ENCODE data around the gene PPP1R15B. TPM values are rescaled to one million over a fixed set of nuclear protein-coding genes. Genes with fewer than 3 reads are reported as not detected.

PPP1R15B gene
- total RNA-seq, 1 donor, result 23.9 TPM

GRCh38 chr1:204398197-204399125 is 13.2 kb downstream of the PPP1R15B start:
- TF ChIP-seq, protein P1, sequence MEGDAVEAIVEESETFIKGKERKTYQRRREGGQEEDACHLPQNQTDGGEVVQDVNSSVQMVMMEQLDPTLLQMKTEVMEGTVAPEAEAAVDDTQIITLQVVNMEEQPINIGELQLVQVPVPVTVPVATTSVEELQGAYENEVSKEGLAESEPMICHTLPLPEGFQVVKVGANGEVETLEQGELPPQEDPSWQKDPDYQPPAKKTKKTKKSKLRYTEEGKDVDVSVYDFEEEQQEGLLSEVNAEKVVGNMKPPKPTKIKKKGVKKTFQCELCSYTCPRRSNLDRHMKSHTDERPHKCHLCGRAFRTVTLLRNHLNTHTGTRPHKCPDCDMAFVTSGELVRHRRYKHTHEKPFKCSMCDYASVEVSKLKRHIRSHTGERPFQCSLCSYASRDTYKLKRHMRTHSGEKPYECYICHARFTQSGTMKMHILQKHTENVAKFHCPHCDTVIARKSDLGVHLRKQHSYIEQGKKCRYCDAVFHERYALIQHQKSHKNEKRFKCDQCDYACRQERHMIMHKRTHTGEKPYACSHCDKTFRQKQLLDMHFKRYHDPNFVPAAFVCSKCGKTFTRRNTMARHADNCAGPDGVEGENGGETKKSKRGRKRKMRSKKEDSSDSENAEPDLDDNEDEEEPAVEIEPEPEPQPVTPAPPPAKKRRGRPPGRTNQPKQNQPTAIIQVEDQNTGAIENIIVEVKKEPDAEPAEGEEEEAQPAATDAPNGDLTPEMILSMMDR (IDR thresholded peaks at IDR 0.05; ENCODE audit: extremely low read depth, low read depth, low read length), result peak; percentile 85
- no peak overlapping the region for H3K27ac ChIP-seq (ENCODE audit: low read depth, low read length)

DNA sequence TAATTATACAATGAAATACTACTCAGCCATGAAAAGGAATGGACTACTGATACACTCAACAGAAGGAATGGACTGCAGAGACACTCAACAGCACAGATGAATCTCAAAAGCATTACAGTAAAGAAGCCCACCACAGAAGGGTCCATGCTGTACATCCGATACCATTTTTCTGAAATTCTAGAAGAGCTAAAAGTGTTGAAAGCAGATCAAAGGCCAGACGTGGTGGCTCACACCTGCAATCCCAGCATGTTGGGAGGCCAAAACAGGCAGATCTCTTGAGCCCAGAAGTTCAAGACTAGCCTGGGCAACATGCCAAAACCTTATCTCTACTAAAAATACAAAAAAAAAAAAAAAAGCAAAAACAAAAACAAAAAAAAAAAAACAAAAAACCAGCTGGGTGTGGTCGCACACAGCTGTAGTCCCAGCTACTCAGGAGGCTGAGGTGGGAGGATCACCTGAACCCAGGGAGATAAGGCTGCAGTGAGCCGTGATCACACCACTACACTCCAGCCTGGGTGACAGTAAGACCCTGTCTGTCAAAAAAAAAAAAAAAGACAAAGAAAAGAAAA is 15.5 kb downstream of the PPP1R15B start:
- no peaks in the 10 kb centered on the region for H3K9me3 ChIP-seq (ENCODE audit: low read depth, low read length)
- H3K4me1 ChIP-seq (ENCODE audit: insufficient read depth, low read length), result no peaks in the 10 kb centered on the region
- H3K4me2 ChIP-seq (ENCODE audit: insufficient read depth, low read length), result no peak overlapping the region
- H3K4me3 ChIP-seq (ENCODE audit: insufficient read depth, low read length), result no peak overlapping the region
- no peaks in the 10 kb centered on the region for H3K27me3 ChIP-seq (ENCODE audit: insufficient read depth, low read length)
- no peak overlapping the region for H2AFZ ChIP-seq (ENCODE audit: low read length)
- no peak for DNase-seq (ENCODE audit: insufficient read length, low spot score, missing footprints)
- peaks cover 22% of the 10 kb centered on the region for H3K36me3 ChIP-seq (ENCODE audit: insufficient read depth, low read length)
- no peaks in the 10 kb centered on the region for H4K20me1 ChIP-seq (ENCODE audit: insufficient read depth, low read length)
- no peaks in the 10 kb centered on the region for H3K79me2 ChIP-seq (ENCODE audit: insufficient read depth, low read length)
- TF ChIP-seq, protein P1 (IDR thresholded peaks at IDR 0.05; ENCODE audit: extremely low read depth, low read depth, low read length), result no peak
- no peak overlapping the region for H3K27ac ChIP-seq (ENCODE audit: low read depth, low read length)

More at GRCh38 chr1:204398197-204399125, 13.2 kb downstream of the PPP1R15B start:
- H2AFZ ChIP-seq (ENCODE audit: low read length), result no peak overlapping the region
- H3K27me3 ChIP-seq (ENCODE audit: insufficient read depth, low read length), result no peaks in the 10 kb centered on the region
- H4K20me1 ChIP-seq (ENCODE audit: insufficient read depth, low read length), result no peaks in the 10 kb centered on the region
- H3K9me3 ChIP-seq (ENCODE audit: low read depth, low read length), result no peaks in the 10 kb centered on the region
- H3K79me2 ChIP-seq (ENCODE audit: insufficient read depth, low read length), result peaks cover 2% of the 10 kb centered on the region
- H3K4me2 ChIP-seq (ENCODE audit: insufficient read depth, low read length), result no peak overlapping the region
- H3K4me3 ChIP-seq (ENCODE audit: insufficient read depth, low read length), result no peak overlapping the region
- H3K36me3 ChIP-seq (ENCODE audit: insufficient read depth, low read length), result peaks cover 39% of the 10 kb centered on the region
- no peaks in the 10 kb centered on the region for H3K4me1 ChIP-seq (ENCODE audit: insufficient read depth, low read length)
- peak; percentile 90 for DNase-seq (ENCODE audit: insufficient read length, low spot score, missing footprints)

DNA sequence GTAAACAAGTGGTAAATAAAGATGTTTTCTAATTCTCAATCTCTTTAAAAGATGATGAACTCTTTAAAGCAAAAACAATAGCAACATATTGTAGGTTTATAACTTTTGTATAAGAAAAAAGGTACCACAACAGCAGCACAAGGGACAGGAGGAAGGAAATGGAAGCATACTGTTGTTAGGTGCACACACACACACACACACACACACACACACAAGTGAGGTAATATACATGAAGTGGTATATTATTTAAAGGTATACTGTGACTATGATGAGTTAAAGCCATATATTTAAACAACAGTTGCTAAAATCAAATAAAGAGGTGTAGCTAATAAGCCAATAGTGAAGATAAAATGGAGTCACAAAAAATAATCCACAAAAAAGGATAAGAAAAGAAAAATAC is 20.0 kb downstream of the PPP1R15B start:
- H3K4me1 ChIP-seq (ENCODE audit: insufficient read depth, low read length), result no peaks in the 10 kb centered on the region
- TF ChIP-seq, protein P1 (IDR thresholded peaks at IDR 0.05; ENCODE audit: extremely low read depth, low read depth, low read length), result no peak
- no peaks in the 10 kb centered on the region for H3K36me3 ChIP-seq (ENCODE audit: insufficient read depth, low read length)
- no peak overlapping the region for H3K4me2 ChIP-seq (ENCODE audit: insufficient read depth, low read length)
- H3K27ac ChIP-seq (ENCODE audit: low read depth, low read length), result no peak overlapping the region
- no peaks in the 10 kb centered on the region for H3K9me3 ChIP-seq (ENCODE audit: low read depth, low read length)
- H2AFZ ChIP-seq (ENCODE audit: low read length), result no peak overlapping the region
- no peak for DNase-seq (ENCODE audit: insufficient read length, low spot score, missing footprints)
- no peak overlapping the region for H3K4me3 ChIP-seq (ENCODE audit: insufficient read depth, low read length)
- no peaks in the 10 kb centered on the region for H4K20me1 ChIP-seq (ENCODE audit: insufficient read depth, low read length)
- peaks cover 7% of the 10 kb centered on the region for H3K27me3 ChIP-seq (ENCODE audit: insufficient read depth, low read length)
- H3K79me2 ChIP-seq (ENCODE audit: insufficient read depth, low read length), result no peaks in the 10 kb centered on the region

Data from osteoblast (primary cell).